OCI-LY7 (cell line): ENCODE results near the gene DDX39B.

Experiments
- CTCF ChIP-seq: fragments of 200-600 bp; sonication (generic); conservative IDR thresholded peaks from 2 replicates; pipeline ENCODE4 v1.5.1; 2014; ENCODE audit warnings: mild to moderate bottlenecking, antibody characterized with exemption, low read length, moderate library complexity, mixed read lengths
- EZH2phosphoT487 ChIP-seq: fragments of 200-600 bp; sonication (generic); IDR thresholded peaks from 2 replicates; pipeline ENCODE4 v1.6.1; 2018; ENCODE audit warnings: low read depth, borderline replicate concordance, mild to moderate bottlenecking, mixed run types, antibody characterized with exemption, low read length, moderate library complexity, mixed read lengths

- TF ChIP-seq CTCF (no peak), EZH2phosphoT487 (no peak)
Observed at GRCh38 chr6:31548544-31548873, 6.7 kb upstream of the DDX39B start.
